HepG2 (cell line): ENCODE results near the gene ACTL6A. TPM values are rescaled to one million over a fixed set of nuclear protein-coding genes. Genes with fewer than 3 reads are reported as not detected.

Source experiments
- TBX3 ChIP-seq: fragments of 450-650 bp; IDR thresholded peaks from 2 replicates; pipeline ENCODE4 v1.6.1; 2017; ENCODE audit warnings: antibody characterized with exemption, mild to moderate bottlenecking, inconsistent platforms, borderline replicate concordance
- ZNF34 ChIP-seq: sonication (generic); formaldehyde crosslinking; IDR thresholded peaks from 2 replicates; pipeline ENCODE4 v1.4.0; 2020; ENCODE audit warnings: mild to moderate bottlenecking, missing genetic modification reagents, borderline replicate concordance
- ZNF629 ChIP-seq: sonication (generic); formaldehyde crosslinking; conservative IDR thresholded peaks from 2 replicates; pipeline ENCODE4 v1.5.0; 2020; ENCODE audit warnings: missing genetic modification reagents
- polyA plus RNA-seq, 8 experiments: library from polyadenylated mRNA; depleted of rRNA in 3 of 8; stranded (reverse) in 7 of 8; unstranded in 1 of 8; fragments of >200 nt; fragmentation: Illumina TruSeq in 4 of 8; extraction: Trizol in 4 of 8; gene quantifications; 2 replicates each; pipeline versions ENCODE4 v1.2.1 to v1.2.3, GENCODE V29; 2011 to 2016; ENCODE audit warnings: low read depth in 4 of 8, missing spikeins in 1 of 8, mixed read lengths in 1 of 8; ENCODE audit not compliant: insufficient read depth in 1 of 8
- total RNA-seq, 5 experiments: library from RNA; depleted of rRNA; stranded (reverse); fragments of >200 nt; fragmentation: Illumina TruSeq; extraction: Trizol; gene quantifications; 2 replicates each; pipeline ENCODE4 v1.2.3, GENCODE V29; 2016; ENCODE audit warnings: low read depth in 1 of 5
- TF ChIP-seq, protein P1 (sequence below), 2 experiments: fragments of 450-650 bp in 1 of 2; sonication (generic) in 1 of 2; formaldehyde crosslinking in 1 of 2; IDR thresholded peaks; 2 replicates each; pipeline versions ENCODE4 v1.6.1 to v1.8.0; 2016 to 2022; ENCODE audit warnings: antibody characterized with exemption in 1 of 2, mild to moderate bottlenecking in 1 of 2, missing genetic modification reagents in 1 of 2
- TF ChIP-seq, protein P2 (sequence below): sonication (generic); formaldehyde crosslinking; IDR thresholded peaks from 2 replicates; pipeline ENCODE4 v1.5.0; 2020; ENCODE audit warnings: mild to moderate bottlenecking, missing genetic modification reagents, borderline replicate concordance
- TF ChIP-seq, protein P3 (sequence below): sonication (generic); IDR thresholded peaks from 2 replicates; pipeline ENCODE4 v1.6.1; 2016; ENCODE audit warnings: low read depth, borderline replicate concordance
- TF ChIP-seq, protein P4 (sequence below): sonication (generic); formaldehyde crosslinking; IDR thresholded peaks from 2 replicates; pipeline ENCODE4 v1.4.0; 2020; ENCODE audit warnings: missing genetic modification reagents

Gene ACTL6A
- total and polyA plus RNA-seq, 2 of the 13 experiments (the other 11 are each of a cell fraction or from before 2014, with no cell fraction given), result 58.1 to 84.1 TPM

DNA sequence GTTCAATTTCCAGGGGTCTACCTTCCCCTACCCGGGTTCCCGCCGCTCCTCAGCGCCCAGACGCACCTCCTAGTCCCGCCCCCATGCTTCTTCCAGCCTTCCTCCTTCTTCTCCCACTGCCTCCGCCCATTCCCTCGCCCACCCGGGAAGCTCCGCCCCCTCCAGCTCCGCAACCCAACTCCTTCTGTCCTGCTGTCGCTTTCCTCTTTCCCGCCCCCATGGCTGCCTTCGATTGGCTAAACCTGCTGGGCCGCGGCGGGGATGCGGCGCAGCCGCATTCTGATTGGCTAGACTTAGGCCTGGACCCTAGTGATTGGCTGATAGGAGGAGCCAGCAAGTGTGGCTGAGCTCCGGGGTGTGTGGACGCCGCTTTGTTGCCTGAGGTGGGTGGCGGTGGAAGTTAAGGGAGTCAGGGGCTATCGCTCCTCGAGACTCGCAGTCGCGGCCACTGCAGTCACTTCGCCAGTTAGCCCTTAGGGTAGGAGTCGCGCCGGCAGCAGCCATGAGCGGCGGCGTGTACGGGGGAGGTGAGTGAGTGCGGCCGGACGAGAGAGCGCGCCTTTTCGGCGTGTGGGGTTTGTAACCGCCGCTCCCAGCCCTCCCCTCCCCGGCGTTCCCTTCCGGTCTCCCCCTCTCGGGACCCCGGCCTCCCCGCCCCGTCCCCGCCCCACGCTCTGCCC is at the start of gene ACTL6A (continued):
- TF ChIP-seq, protein P1, sequence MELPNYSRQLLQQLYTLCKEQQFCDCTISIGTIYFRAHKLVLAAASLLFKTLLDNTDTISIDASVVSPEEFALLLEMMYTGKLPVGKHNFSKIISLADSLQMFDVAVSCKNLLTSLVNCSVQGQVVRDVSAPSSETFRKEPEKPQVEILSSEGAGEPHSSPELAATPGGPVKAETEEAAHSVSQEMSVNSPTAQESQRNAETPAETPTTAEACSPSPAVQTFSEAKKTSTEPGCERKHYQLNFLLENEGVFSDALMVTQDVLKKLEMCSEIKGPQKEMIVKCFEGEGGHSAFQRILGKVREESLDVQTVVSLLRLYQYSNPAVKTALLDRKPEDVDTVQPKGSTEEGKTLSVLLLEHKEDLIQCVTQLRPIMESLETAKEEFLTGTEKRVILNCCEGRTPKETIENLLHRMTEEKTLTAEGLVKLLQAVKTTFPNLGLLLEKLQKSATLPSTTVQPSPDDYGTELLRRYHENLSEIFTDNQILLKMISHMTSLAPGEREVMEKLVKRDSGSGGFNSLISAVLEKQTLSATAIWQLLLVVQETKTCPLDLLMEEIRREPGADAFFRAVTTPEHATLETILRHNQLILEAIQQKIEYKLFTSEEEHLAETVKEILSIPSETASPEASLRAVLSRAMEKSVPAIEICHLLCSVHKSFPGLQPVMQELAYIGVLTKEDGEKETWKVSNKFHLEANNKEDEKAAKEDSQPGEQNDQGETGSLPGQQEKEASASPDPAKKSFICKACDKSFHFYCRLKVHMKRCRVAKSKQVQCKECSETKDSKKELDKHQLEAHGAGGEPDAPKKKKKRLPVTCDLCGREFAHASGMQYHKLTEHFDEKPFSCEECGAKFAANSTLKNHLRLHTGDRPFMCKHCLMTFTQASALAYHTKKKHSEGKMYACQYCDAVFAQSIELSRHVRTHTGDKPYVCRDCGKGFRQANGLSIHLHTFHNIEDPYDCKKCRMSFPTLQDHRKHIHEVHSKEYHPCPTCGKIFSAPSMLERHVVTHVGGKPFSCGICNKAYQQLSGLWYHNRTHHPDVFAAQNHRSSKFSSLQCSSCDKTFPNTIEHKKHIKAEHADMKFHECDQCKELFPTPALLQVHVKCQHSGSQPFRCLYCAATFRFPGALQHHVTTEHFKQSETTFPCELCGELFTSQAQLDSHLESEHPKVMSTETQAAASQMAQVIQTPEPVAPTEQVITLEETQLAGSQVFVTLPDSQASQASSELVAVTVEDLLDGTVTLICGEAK (IDR thresholded peaks at IDR 0.05), result no peak
- TF ChIP-seq, protein P1 (CRISPR knock-in tag; IDR thresholded peaks at IDR 0.05), result no peak
- TF ChIP-seq ZNF629 (no peak), ZNF34 (CRISPR knock-in tag) (no peak), TBX3 (peak; percentile 32; the same call in 1 of the 2 replicates)
- TF ChIP-seq, protein P2, sequence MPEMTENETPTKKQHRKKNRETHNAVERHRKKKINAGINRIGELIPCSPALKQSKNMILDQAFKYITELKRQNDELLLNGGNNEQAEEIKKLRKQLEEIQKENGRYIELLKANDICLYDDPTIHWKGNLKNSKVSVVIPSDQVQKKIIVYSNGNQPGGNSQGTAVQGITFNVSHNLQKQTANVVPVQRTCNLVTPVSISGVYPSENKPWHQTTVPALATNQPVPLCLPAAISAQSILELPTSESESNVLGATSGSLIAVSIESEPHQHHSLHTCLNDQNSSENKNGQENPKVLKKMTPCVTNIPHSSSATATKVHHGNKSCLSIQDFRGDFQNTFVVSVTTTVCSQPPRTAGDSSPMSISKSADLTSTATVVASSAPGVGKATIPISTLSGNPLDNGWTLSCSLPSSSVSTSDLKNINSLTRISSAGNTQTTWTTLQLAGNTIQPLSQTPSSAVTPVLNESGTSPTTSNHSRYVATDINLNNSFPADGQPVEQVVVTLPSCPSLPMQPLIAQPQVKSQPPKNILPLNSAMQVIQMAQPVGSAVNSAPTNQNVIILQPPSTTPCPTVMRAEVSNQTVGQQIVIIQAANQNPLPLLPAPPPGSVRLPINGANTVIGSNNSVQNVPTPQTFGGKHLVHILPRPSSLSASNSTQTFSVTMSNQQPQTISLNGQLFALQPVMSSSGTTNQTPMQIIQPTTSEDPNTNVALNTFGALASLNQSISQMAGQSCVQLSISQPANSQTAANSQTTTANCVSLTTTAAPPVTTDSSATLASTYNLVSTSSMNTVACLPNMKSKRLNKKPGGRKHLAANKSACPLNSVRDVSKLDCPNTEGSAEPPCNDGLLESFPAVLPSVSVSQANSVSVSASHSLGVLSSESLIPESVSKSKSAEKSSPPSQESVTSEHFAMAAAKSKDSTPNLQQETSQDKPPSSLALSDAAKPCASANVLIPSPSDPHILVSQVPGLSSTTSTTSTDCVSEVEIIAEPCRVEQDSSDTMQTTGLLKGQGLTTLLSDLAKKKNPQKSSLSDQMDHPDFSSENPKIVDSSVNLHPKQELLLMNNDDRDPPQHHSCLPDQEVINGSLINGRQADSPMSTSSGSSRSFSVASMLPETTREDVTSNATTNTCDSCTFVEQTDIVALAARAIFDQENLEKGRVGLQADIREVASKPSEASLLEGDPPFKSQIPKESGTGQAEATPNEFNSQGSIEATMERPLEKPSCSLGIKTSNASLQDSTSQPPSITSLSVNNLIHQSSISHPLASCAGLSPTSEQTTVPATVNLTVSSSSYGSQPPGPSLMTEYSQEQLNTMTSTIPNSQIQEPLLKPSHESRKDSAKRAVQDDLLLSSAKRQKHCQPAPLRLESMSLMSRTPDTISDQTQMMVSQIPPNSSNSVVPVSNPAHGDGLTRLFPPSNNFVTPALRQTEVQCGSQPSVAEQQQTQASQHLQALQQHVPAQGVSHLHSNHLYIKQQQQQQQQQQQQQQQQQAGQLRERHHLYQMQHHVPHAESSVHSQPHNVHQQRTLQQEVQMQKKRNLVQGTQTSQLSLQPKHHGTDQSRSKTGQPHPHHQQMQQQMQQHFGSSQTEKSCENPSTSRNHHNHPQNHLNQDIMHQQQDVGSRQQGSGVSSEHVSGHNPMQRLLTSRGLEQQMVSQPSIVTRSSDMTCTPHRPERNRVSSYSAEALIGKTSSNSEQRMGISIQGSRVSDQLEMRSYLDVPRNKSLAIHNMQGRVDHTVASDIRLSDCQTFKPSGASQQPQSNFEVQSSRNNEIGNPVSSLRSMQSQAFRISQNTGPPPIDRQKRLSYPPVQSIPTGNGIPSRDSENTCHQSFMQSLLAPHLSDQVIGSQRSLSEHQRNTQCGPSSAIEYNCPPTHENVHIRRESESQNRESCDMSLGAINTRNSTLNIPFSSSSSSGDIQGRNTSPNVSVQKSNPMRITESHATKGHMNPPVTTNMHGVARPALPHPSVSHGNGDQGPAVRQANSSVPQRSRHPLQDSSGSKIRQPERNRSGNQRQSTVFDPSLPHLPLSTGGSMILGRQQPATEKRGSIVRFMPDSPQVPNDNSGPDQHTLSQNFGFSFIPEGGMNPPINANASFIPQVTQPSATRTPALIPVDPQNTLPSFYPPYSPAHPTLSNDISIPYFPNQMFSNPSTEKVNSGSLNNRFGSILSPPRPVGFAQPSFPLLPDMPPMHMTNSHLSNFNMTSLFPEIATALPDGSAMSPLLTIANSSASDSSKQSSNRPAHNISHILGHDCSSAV (CRISPR knock-in tag), result no peak
- TF ChIP-seq, protein P3, sequence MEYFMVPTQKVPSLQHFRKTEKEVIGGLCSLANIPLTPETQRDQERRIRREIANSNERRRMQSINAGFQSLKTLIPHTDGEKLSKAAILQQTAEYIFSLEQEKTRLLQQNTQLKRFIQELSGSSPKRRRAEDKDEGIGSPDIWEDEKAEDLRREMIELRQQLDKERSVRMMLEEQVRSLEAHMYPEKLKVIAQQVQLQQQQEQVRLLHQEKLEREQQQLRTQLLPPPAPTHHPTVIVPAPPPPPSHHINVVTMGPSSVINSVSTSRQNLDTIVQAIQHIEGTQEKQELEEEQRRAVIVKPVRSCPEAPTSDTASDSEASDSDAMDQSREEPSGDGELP, result no peak
- TF ChIP-seq, protein P4, sequence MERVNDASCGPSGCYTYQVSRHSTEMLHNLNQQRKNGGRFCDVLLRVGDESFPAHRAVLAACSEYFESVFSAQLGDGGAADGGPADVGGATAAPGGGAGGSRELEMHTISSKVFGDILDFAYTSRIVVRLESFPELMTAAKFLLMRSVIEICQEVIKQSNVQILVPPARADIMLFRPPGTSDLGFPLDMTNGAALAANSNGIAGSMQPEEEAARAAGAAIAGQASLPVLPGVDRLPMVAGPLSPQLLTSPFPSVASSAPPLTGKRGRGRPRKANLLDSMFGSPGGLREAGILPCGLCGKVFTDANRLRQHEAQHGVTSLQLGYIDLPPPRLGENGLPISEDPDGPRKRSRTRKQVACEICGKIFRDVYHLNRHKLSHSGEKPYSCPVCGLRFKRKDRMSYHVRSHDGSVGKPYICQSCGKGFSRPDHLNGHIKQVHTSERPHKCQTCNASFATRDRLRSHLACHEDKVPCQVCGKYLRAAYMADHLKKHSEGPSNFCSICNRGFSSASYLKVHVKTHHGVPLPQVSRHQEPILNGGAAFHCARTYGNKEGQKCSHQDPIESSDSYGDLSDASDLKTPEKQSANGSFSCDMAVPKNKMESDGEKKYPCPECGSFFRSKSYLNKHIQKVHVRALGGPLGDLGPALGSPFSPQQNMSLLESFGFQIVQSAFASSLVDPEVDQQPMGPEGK (CRISPR knock-in tag), result peak; percentile 80
